ENCODE results near the gene MAPK8.

DNA sequence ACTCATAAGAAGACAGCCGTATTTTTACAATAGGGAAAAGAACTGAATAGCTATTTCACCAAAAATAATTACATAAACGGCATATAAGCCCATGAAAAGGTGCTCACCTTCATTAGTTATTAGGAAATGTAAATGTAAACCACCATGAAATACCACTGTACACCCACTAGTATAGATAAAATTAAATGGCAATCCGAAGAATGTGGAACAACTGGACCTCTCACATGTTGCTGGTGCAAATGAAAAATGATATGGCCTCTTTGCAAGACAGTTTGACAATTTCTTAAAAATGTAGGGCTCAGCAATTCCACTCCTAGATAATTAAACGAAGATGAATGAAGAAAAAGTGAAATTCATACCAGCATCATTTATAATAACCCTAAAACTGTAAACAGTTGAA is 91.8 kb downstream of the MAPK8 start:
- no peak for TF ChIP-seq POLR2A (IDR thresholded peaks at IDR 0.05)
- TF ChIP-seq, protein P1, sequence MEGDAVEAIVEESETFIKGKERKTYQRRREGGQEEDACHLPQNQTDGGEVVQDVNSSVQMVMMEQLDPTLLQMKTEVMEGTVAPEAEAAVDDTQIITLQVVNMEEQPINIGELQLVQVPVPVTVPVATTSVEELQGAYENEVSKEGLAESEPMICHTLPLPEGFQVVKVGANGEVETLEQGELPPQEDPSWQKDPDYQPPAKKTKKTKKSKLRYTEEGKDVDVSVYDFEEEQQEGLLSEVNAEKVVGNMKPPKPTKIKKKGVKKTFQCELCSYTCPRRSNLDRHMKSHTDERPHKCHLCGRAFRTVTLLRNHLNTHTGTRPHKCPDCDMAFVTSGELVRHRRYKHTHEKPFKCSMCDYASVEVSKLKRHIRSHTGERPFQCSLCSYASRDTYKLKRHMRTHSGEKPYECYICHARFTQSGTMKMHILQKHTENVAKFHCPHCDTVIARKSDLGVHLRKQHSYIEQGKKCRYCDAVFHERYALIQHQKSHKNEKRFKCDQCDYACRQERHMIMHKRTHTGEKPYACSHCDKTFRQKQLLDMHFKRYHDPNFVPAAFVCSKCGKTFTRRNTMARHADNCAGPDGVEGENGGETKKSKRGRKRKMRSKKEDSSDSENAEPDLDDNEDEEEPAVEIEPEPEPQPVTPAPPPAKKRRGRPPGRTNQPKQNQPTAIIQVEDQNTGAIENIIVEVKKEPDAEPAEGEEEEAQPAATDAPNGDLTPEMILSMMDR (IDR thresholded peaks at IDR 0.05), result no peak
